Left cardiac atrium (tissue), 4 donors: ENCODE results near the gene CES4A. TPM values are rescaled to one million over a fixed set of nuclear protein-coding genes. Genes with fewer than 3 reads are reported as not detected.
"Not testable (repeated sequence)": the region's sequence is repeated elsewhere in the genome, so short reads cannot be mapped to it uniquely, and the experiment has no call there.

Experiments used
- ATAC-seq, 2 donors: fragments of 200-7000 bp; cut with Tn5 transposase; one replicate each; pipeline ENCODE4 v1.9.1; 2020; ENCODE audit warnings: mild to moderate bottlenecking in 2 of 2, moderate library complexity in 2 of 2
- DNase-seq: peaks from one replicate; pipeline ENCODE4 v3.0.0-alpha.2; 2020
- intact Hi-C, 2 donors: fragments of 100-400 bp; cut with DNase I; formaldehyde crosslinking; loops; one replicate each; pipeline versions ENCODE4 v1.14.1 to v1.15.1; 2022 to 2023
- total RNA-seq, 2 donors: library from RNA; stranded (reverse); fragmentation: NEBNext Ultra II Directional; extraction: Animal tissue kit (Norgen Biotek cat#: 25700); gene quantifications; one replicate each; pipeline ENCODE4 v1.2.1, GENCODE V29; 2021
- donor health status: DM: no; HTN: yes; CAD: no.
- donor health status: DM: no; HTN: yes; CAD: no; lungs with severe emphysema.
- donor health status: DM: yes; HTN: yes; CAD: no.
- donor health status: Dilated cardiomyopathy.

The CES4A gene
- total RNA-seq, 2 donors from 2014 or later = 5.2 to 8.5 TPM

DNA sequence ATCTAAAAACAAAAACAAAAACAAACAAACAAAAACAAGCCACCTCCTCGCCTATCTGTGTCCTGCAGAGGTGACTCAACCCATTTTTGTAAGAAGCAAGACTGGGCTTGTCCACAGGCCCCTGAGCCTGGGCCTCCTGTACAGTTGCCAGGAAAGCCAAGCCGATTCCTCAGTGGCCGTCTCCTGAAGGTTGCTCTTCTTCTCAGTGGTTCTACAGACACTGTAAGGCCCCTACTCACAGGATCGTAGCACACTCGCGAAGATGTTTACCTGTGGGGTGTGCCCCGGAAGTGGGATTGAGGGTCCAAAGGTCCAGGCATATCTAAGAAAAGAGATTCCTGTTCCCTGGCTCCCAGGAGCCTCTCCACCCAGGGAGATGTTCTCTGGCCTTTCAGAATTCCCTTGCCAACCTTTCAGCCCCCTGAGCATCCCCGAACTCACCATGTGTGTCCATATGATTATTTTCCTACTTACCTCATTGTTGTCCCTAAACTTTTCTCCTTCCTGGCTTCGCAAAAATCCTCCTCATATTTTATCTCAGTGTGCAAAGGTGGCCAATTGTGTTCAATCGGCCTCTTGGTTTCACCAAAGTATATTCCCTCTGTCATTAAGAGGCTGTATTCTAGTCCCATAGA, 34.8 kb upstream of the CES4A start:
- no peak for DNase-seq
- intact Hi-C loops = no loop called here
- ATAC-seq = no peak

DNA sequence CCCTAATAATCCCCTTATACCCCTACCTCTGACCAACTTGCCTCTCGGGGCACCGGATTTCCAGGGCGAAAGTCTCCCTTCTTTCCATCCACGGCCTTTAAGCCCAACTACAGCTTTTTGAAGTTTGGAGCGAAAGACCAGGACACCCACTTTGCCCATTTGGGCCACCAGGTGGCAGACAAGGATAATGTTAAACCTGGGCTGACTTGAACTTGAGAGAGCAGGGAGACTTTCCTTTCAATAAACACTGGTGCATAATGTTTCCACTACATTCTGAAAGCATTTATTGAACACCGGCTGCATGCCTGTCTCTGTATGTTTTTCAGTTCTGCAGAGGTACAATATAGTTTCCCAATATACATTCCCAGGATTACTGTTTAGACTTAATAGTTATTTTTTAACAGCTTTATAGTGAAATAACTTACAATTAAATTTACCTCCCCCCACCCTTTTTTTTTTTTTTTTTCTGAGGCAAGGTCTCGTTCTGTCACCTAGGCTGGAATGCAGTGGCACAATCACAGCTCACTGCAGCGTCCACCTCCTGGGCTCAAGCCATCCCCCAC, 34.2 kb upstream of the CES4A start:
- intact Hi-C loops = no loop called here
- DNase-seq (peak; percentile 71), ATAC-seq (peak; percentile 77 to 84)

DNA sequence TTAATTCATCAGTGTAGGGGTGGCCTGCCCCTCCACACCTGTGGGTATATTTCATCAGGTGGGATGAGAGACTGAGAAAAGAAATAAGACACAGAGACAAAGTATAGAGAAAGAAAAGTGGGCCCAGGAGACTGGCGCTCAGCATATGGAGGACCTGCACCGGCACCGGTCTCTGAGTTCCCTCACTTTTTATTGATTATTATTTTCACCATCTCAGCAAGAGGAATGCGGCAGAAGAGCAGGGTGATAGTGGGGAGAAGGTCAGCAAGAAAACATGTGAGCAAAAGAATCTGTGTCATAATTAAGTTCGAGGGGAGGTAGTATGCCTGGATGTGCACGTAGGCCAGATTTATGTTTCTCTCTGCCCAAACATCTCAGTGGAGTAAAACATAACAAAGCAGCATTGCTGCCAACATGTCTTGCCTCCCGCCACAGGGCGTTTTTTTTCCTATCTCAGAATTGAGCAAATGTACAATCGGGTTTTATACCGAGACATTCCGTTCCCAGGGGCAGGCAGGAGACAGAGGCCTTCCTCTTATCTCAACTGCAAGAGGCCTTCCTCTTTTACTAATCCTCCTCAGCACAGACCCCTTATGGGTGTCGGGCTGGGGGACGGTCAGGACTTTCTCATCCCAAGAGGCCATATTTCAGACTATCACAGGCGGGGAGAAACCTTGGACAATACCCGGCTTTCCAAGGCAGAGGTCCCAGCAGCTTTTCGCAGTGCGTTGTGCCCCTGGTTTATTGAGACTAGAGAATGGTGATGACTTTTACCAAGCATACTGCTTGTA, 32.8 kb upstream of the CES4A start:
- ATAC-seq, DNase-seq: not testable (repeated sequence)
- intact Hi-C loops = loop anchor here in 1 of 2 donors (5.0 kb wide), 1 partner anchor 202 kb away; the partner anchor contains the start of genes FBXL8 and TRADD

DNA sequence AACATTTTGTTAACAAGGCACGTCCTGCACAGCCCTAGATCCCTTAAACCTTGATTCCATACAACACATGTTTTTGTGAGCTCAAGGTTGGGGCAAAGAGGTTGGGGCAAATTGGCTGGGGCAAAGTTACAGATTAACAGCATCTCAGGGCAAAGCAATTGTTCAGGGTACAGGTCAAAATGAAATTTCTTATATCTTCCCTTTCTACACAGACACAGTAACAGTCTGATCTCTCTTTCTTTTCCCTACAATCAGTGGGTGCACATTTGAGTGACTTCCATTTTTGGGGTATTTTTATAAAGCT, 32.3 kb upstream of the CES4A start:
- intact Hi-C loops = loop anchor here in 1 of 2 donors (5.0 kb wide), 1 partner anchor 201 kb away; the partner anchor contains the start of genes FBXL8 and TRADD
- DNase-seq, ATAC-seq: not testable (repeated sequence)

DNA sequence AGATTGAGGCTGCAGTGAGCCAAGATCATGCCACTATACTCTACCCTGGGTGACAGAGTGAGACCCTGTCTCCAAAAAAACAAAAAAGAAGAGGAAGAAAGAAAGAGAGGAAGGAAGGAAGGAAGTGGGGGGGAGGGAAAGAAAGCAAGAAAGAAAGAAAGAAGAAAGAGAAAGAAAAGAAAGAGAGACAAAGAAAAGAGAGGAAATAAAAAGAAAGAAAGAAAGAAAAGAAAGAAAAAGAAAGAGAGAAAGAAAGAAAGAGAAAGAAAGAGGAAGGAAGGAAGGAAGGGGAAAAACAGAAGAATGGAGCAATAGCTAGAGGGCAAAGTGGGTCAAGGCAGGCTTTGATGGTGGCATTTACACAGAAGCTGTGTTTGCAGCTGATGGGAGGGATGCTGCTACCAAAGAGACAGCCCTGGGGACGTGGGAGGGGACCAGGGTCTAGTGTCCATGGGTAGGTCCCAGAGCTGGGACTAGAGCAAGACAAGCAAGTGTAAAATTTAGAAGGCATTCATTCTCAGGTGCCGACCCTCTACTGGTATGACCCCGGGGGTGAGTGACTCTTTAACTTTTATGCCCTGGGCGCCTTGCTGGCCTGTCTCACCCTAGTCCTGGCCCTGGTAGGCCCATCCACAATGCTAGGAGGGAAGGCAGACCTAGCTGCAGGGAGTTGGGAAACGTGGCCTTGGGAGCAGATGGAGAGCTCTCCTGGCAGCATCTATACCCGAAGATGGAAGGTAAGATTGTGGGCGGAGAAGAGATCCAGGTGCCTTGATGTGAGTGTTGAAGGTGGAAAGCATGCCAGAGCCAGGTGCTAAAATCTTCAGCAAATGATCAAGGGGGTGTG, 29.3 kb upstream of the CES4A start:
- intact Hi-C loops = loop anchor here in 1 of 2 donors (5.0 kb wide), 1 partner anchor 198 kb away; the partner anchor contains the start of genes FBXL8 and TRADD
- DNase-seq (no peak), ATAC-seq (no peak)

DNA sequence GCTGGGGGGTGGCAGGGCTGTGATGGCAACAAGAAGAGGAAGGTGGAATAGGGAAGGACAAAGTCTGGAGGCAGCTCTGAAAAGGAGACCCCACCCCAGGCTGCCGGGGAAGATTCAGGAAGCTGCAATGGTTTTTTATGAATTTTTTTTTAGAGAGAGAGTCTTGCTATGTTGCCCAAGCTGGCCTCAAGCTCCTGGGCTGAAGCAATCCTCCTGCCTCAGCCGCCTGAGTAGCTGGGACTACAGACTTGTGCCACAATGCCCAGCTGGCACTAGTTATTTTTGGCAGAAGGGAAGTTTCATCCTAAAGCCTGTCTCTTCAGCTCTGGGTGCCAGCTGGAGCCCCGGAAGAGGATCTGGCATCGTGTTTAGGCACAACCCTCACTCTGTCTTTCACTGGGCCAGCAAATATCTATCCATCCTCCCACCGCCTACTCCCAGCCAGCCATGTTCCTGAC, 28.7 kb upstream of the CES4A start:
- DNase-seq = peak; percentile 39
- peak; percentile 48 to 62 for ATAC-seq
- intact Hi-C loops = loop anchor here in 1 of 2 donors (5.0 kb wide), 1 partner anchor 198 kb away; the partner anchor contains the start of genes FBXL8 and TRADD

DNA sequence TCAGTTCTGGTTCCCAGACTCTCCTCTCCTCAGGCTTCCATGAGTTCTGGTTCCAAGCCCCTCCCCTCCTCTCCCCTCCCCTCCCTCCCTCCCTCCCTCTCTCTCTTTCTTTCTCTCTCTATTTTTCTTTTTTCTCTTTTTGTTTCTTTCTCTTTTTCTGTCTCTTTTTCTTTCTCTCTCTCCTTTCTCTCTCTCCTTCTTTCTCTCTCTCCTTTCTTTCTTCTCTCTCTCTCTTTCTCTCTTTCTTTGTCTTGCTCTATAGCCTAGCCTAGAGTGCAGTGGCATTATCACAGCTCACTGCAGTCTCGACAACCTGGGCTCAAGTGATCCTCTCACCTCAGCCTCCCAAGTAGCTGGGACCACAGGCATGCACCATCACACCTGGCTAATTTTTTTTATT, 28.1 kb upstream of the CES4A start:
- no peak for DNase-seq
- intact Hi-C loops = no loop called here
- no peak for ATAC-seq

DNA sequence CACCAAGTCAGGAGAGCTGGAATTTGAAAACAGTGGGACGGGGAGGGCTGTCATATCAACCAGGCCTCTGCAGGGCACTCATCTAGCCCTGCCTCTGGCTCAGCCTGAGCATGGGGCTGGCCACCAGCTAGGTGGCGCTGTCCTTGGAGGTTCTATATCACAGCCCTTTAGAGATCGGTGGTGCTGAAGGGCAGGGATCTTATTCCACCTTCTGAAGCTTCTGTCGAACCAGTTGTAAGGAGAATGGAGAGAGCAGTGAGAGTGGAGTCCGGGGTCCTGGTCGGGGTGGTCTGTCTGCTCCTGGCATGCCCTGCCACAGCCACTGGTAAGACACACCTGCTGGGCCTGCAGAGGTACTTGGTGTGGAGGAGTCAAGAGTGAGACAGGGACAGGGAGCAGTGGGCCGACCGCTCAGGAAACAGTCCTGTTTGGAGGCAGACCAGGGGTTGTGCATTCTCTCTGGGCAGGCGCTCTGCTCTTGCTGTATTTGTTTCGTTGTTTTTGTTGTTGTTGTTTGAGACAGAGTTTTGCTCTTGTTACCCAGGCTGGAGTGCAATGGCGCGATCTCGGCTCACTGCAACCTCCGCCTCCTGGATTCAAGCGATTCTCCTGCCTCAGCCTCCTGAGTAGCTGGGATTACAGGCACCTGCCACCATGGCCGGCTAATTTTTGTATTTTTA, 27.2 kb upstream of the CES4A start, which contains the start of gene CES3:
Gene CES3 (plus strand): TSS at position 202 of the 680 bp plus-strand sequence. CDS start 42 bp downstream, at position 244.
- intact Hi-C loops = no loop called here
- DNase-seq (peak; percentile 60), ATAC-seq (peak; percentile 41 to 73)

DNA sequence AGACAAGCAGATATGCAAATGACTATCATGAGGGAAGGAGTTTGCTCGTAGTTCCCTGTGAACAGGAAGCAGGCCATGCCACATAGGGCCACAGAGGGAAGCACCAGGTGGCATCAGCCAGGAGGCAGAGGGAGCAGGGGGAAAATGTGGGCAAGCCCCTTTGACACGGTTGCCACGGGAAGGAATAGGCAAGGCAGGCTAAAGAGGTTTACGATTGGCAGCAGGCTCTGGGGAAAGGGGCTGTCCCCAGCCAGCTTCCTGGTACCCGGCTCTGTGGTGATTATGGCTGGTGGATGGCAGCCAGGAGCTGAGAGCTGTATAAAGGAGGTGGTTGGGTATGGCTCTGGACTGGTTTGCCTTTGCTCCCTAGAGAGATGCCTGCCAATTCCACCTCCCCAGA, 26.5 kb upstream of the CES4A start:
- intact Hi-C loops = no loop called here
- DNase-seq (no peak), ATAC-seq (no peak)

DNA sequence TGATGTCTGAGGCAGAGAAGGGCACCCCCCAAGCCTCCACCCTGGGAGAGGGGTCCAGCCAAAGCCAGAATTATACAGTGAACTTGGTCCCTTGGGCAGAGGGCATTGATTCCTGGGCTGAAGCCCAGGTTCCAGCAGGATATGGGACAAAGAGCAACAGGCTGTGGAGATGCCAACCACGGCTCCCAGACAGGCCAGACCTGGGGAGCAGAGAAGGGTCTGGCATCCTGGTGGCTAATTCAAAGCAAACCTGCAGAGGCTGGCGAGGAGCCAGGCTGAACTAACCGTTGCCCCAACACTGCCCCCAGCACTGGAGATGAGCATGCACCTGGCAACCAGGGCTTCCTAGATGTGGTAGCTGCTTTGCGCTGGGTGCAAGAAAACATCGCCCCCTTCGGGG, 24.3 kb upstream of the CES4A start:
- no peak for DNase-seq
- intact Hi-C loops = no loop called here
- peak in 1 of 2 donors; percentile 39 for ATAC-seq

DNA sequence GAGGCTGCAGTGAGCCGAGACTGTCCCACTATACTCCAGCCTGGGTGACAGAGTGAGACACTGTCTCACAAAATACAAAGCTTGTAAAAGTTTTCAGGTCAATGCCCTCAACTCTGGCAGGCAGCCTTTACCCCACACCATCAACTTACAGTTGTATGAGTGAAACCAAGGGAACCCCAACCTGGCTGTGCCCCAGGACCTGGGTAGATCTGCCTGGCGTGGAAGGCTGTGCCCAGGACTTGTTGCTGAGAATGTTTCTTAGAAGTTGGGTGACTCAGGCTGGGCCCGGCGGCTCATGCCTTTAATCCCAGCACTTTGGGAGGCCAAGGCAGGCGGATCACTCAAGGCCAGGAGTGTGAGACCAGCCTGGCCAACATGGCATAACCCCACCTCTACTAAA, 19.5 kb upstream of the CES4A start:
- intact Hi-C loops = no loop called here
- DNase-seq (no peak), ATAC-seq (no peak)

DNA sequence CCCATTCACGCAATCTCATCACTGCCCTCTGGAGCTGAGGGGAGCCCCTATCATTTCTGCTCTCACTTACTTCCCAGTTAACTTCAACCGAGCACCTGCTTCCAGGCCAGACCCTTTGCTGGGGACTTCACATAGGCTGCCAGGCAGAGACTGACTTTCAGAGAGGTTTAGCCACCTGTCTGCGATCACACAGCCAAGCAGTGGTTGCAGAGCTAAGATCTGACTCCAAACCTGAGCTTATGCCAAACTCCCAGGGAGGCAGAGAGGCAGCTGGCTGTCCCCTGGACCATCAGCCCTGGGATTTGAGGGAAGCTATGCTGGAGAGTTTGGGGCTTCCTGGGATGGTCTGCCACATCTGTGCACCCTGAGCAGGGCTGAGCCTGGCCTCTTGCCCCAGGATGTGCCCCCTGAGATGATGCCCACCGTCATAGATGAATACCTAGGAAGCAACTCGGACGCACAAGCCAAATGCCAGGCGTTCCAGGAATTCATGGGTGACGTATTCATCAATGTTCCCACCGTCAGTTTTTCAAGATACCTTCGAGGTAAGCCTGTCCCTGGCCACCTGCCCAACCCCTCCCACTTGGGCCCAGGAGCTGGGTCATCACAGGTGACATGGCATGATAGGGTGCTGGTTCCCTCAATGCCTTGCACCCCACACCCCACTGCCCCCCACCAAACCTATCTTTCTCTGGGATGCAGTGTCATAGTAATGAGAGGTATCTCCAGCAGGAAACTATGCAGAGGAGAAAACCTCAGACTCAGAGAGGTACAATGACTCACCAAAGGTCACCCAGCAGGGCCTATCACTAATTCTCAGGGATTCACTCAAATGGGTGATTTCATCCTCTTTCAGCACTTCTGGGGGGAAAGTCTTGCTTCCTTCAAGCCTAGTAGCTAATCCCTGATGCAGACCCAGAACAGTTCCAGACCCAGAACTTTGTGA, 17.3 kb upstream of the CES4A start:
- intact Hi-C loops = loop anchor here in 1 of 2 donors (10.0 kb wide), 1 partner anchor 214 kb away; the partner anchor contains the start of gene MATCAP1
- ATAC-seq = no peak
- no peak for DNase-seq

DNA sequence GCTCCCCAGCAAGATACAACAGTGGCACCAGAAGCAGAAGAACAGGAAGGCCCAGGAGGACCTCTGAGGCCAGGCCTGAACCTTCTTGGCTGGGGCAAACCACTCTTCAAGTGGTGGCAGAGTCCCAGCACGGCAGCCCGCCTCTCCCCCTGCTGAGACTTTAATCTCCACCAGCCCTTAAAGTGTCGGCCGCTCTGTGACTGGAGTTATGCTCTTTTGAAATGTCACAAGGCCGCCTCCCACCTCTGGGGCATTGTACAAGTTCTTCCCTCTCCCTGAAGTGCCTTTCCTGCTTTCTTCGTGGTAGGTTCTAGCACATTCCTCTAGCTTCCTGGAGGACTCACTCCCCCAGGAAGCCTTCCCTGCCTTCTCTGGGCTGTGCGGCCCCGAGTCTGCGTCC, 15.4 kb upstream of the CES4A start:
- ATAC-seq (no peak), DNase-seq (no peak)
- intact Hi-C loops = loop anchor here in 1 of 2 donors (10.0 kb wide), 1 partner anchor 212 kb away; the partner anchor contains the start of gene MATCAP1

DNA sequence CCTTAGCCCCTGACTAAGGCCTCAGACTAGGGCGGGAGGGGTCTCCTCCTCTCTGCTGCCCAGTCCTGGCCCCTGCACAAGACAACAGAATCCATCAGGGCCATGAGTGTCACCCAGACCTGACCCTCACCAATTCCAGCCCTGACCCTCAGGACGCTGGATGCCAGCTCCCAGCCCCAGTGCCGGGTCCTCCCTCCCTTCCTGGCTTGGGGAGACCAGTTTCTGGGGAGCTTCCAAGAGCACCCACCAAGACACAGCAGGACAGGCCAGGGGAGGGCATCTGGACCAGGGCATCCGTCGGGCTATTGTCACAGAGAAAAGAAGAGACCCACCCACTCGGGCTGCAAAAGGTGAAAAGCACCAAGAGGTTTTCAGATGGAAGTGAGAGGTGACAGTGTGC, 14.7 kb upstream of the CES4A start:
- no peak for DNase-seq
- intact Hi-C loops = loop anchor here in 1 of 2 donors (10.0 kb wide), 1 partner anchor 211 kb away; the partner anchor contains the start of gene MATCAP1
- no peak for ATAC-seq

DNA sequence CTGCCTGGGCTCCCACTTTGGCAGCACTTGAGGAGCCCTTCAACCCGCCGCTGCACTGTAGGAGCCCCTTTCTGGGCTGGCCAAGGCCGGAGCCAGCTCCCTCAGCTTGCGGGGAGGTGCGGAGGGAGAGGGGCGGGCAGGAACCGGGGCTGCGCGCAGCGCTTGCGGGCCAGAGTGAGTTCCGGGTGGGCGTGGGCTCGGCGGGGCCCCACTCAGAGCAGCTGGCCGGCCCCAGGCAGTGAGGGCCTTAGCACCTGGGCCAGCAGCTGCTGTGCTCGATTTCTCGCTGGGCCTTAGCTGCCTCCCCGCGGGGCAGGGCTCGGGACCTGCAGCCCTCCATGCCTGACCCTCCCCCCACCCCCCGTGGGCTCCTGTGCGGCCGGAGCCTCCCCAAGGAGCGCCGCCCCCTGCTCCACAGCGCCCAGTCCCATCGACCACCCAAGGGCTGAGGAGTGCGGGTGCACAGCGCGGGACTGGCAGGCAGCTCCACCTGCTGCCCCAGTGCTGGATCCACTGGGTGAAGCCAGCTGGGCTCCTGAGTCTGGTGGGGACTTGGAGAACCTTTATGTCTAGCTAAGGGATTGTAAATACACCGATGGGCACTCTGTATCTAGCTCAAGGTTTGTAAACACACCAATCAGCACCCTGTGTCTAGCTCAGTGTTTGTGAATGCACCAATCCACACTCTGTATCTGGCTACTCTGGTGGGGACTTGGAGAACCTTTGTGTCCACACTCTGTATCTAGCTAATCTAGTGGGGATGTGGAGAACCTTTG, 14.0 kb upstream of the CES4A start:
- ATAC-seq, DNase-seq: not testable (repeated sequence)
- intact Hi-C loops = loop anchor here in 1 of 2 donors (10.0 kb wide), 1 partner anchor 210 kb away; the partner anchor contains the start of gene MATCAP1

DNA sequence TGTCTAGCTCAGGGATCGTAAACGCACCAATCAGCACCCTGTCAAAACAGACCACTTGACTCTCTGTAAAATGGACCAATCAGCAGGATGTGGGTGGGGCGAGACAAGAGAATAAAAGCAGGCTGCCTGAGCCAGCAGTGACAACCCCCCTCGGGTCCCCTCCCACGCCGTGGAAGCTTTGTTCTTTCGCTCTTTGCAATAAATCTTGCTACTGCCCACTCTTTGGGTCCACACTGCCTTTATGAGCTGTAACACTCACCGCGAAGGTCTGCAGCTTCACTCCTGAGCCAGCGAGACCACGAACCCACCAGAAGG, 13.5 kb upstream of the CES4A start:
- DNase-seq, ATAC-seq: not testable (repeated sequence)
- intact Hi-C loops = loop anchor here in 1 of 2 donors (5.0 to 10.0 kb wide), 2 partner anchors 182 to 210 kb away; partner anchors contain the start of genes FBXL8, MATCAP1 and TRADD
